Uterus (tissue), 4 donors: ENCODE data around the gene MACROD1. TPM values are rescaled to one million over a fixed set of nuclear protein-coding genes. Genes with fewer than 3 reads are reported as not detected.

ENCODE experiments used
- DNase-seq, 2 donors: peaks; one replicate each; pipeline ENCODE4 v3.0.0-alpha.2; 2019 to 2020
- H3K27ac ChIP-seq, 2 donors: fragments of 200-600 bp; sonication (generic); 1 replicate in 1 of 2; 2 replicates in 1 of 2; pipeline ENCODE4 v1.5.1; 2016 to 2018
- H3K27me3 ChIP-seq, 2 donors: fragments of 200-600 bp; sonication (generic); one replicate each; pipeline ENCODE4 v1.5.1; 2018 to 2019; ENCODE audit warnings: control low read depth in 1 of 2
- H3K36me3 ChIP-seq, 2 donors: fragments of 200-600 bp; sonication (generic); one replicate each; pipeline ENCODE4 v1.5.1; 2019; ENCODE audit warnings: control low read depth in 1 of 2
- H3K4me1 ChIP-seq, 2 donors: fragments of 200-600 bp; sonication (generic); one replicate each; pipeline ENCODE4 v1.5.1; 2018 to 2019; ENCODE audit warnings: control low read depth in 1 of 2
- H3K4me3 ChIP-seq, 2 donors: fragments of 200-600 bp; sonication (generic); 1 replicate in 1 of 2; 2 replicates in 1 of 2; pipeline ENCODE4 v1.5.1; 2018 to 2019; ENCODE audit warnings: mild to moderate bottlenecking in 1 of 2
- H3K9me3 ChIP-seq, 2 donors: fragments of 200-600 bp; sonication (generic); one replicate each; pipeline ENCODE4 v1.5.1; 2019; ENCODE audit warnings: control low read depth in 1 of 2
- CTCF ChIP-seq, 4 experiments: fragments of 200-600 bp in 2 of 4; fragments of 450-650 bp in 2 of 4; sonication (generic) in 2 of 4; IDR thresholded peaks; one replicate each; pipeline ENCODE4 v1.5.1; 2016 to 2019; ENCODE audit warnings: antibody characterized with exemption in 4 of 4, mild to moderate bottlenecking in 2 of 4, moderate library complexity in 1 of 4
- POLR2A ChIP-seq, 2 donors: fragments of 450-650 bp; IDR thresholded peaks; one replicate each; pipeline ENCODE4 v1.6.1; 2016; ENCODE audit warnings: antibody characterized with exemption in 2 of 2, mild to moderate bottlenecking in 1 of 2, moderate library complexity in 1 of 2
- intact Hi-C: fragments of 100-400 bp; cut with DNase I; formaldehyde crosslinking; loops from one replicate; pipeline ENCODE4 v1.15.1; 2023; ENCODE audit warnings: low total_unique reads
- small RNA-seq: library from RNA; depleted of rRNA; stranded (forward); fragments of <200 nt; gene quantifications from one replicate; pipeline ENCODE3, GENCODE V24; 2016
- total RNA-seq, 4 donors: library from RNA; depleted of rRNA in 3 of 4; stranded (reverse); fragments of >200 nt in 3 of 4; gene quantifications; one replicate each; pipeline versions ENCODE4 v1.1.0 to v1.2.4, GENCODE V29; 2014 to 2023
- donor health status: DM: yes; HTN: yes; CAD: no.

Gene MACROD1
- total RNA-seq, 4 donors from 2014 or later = 1.8 to 27.1 (median 6.6) TPM

GRCh38 chr11:63951779-63952536 lies 214.0 kb downstream of the MACROD1 start:
- Histone ChIP-seq H3K27ac (no peak overlapping the region), H3K4me3 (no peak overlapping the region), H3K9me3 (no peaks in the 10 kb centered on the region), H3K4me1 (no peaks in the 10 kb centered on the region), H3K27me3 (no peaks in the 10 kb centered on the region), H3K36me3 (no peaks in the 10 kb centered on the region)
- DNase-seq = no peak
- TF ChIP-seq CTCF (IDR thresholded peaks at IDR 0.05) = no peak
- no peak for TF ChIP-seq POLR2A (IDR thresholded peaks at IDR 0.05)
- intact Hi-C loops = no loop called here

Small RNA genes lying within 50 kb of the gene (small RNA-seq; reads per million reads assigned to genes)
- gene RNU6-45P = not detected

Other genes with a start within 250 kb of the MACROD1 start
- gene RCOR2, start 248.9 kb downstream of the MACROD1 start, total RNA-seq = 10 to 100 TPM in 1 of 4 donors, 1 to 10 TPM in 1, not detected in 2; 5.8 to 11.8 TPM
- gene NAA40, start 227.1 kb downstream of the MACROD1 start, total RNA-seq = 10 to 100 TPM in 2 of 4 donors, 1 to 10 TPM in 2; 2.1 to 17.8 (median 9.2) TPM
- gene COX8A, start 191.5 kb downstream of the MACROD1 start, total RNA-seq = 100 to 1,000 TPM in 3 of 4 donors, 10 to 100 TPM in 1; 41.0 to 359 (median 139) TPM
- gene OTUB1, start 179.7 kb downstream of the MACROD1 start, total RNA-seq = 10 to 100 TPM; 29.5 to 54.6 (median 45.8) TPM
- 1 to 10 TPM in 2 of 4 donors, under 1 TPM in 1, not detected in 1; 0.26 to 7.3 (median 1.9) TPM for gene FLRT1, start 130.2 kb downstream of the MACROD1 start, total RNA-seq
- 100 to 1,000 TPM in 1 of 4 donors, 10 to 100 TPM in 3; 20.9 to 101 (median 83.8) TPM for gene STIP1, start 20.1 kb upstream of the MACROD1 start, total RNA-seq
- gene FERMT3, start 40.6 kb upstream of the MACROD1 start, total RNA-seq = 10 to 100 TPM in 2 of 4 donors, 1 to 10 TPM in 2; 3.1 to 50.3 (median 9.3) TPM
- gene TRPT1, start 60.1 kb upstream of the MACROD1 start, total RNA-seq = 10 to 100 TPM in 3 of 4 donors, 1 to 10 TPM in 1; 7.2 to 42.9 (median 18.7) TPM
- 10 to 100 TPM; 10.8 to 44.9 (median 34.0) TPM for gene NUDT22, start 60.2 kb upstream of the MACROD1 start, total RNA-seq
- gene DNAJC4, start 64.4 kb upstream of the MACROD1 start, total RNA-seq = 10 to 100 TPM in 2 of 4 donors, 1 to 10 TPM in 1, not detected in 1; 7.9 to 28.6 (median 16.6) TPM
- gene VEGFB, start 68.5 kb upstream of the MACROD1 start, total RNA-seq = 100 to 1,000 TPM in 1 of 4 donors, 10 to 100 TPM in 3; 20.0 to 120 (median 26.0) TPM
- 10 to 100 TPM; 22.3 to 74.0 (median 37.7) TPM for gene FKBP2, start 75.0 kb upstream of the MACROD1 start, total RNA-seq
- 10 to 100 TPM in 3 of 4 donors, 1 to 10 TPM in 1; 9.5 to 63.4 (median 28.3) TPM for gene PPP1R14B, start 80.8 kb upstream of the MACROD1 start, total RNA-seq
- 10 to 100 TPM in 3 of 4 donors, 1 to 10 TPM in 1; 10.0 to 39.5 (median 21.8) TPM for gene PLCB3, start 85.4 kb upstream of the MACROD1 start, total RNA-seq
- gene BAD, start 118.6 kb upstream of the MACROD1 start, total RNA-seq = 10 to 100 TPM; 54.8 to 72.9 (median 62.0) TPM
- 10 to 100 TPM in 2 of 4 donors, 1 to 10 TPM in 1, under 1 TPM in 1; 0.51 to 32.3 (median 10.6) TPM for gene GPR137, start 119.7 kb upstream of the MACROD1 start, total RNA-seq
- under 1 TPM in 2 of 4 donors, not detected in 2; 0.61 to 0.76 TPM for gene KCNK4, start 125.2 kb upstream of the MACROD1 start, total RNA-seq
- not detected for gene CATSPERZ, start 134.2 kb upstream of the MACROD1 start, total RNA-seq
- gene ESRRA, start 139.4 kb upstream of the MACROD1 start, total RNA-seq = 10 to 100 TPM; 12.1 to 49.2 (median 17.5) TPM
- gene TRMT112, start 151.4 kb upstream of the MACROD1 start, total RNA-seq = 100 to 1,000 TPM; 200 to 462 (median 323) TPM
- gene PRDX5, start 152.0 kb upstream of the MACROD1 start, total RNA-seq = 100 to 1,000 TPM in 3 of 4 donors, 10 to 100 TPM in 1; 97.1 to 156 (median 113) TPM
- 1 to 10 TPM in 3 of 4 donors, under 1 TPM in 1; 0.29 to 5.7 (median 2.9) TPM for gene CCDC88B, start 174.1 kb upstream of the MACROD1 start, total RNA-seq
- gene RPS6KA4, start 193.0 kb upstream of the MACROD1 start, total RNA-seq = 10 to 100 TPM in 3 of 4 donors, 1 to 10 TPM in 1; 2.4 to 37.4 (median 29.3) TPM